VCaP (cell line): ENCODE results near the gene ANO10.
A peak's percentile ranks its signal among the peaks of the same experiment; 100 is the strongest.

Experiments used
- H3K27ac ChIP-seq: fragments of 450-650 bp; 2 replicates; pipeline ENCODE4 v1.5.1; 2017
- TF ChIP-seq, protein P1 (sequence below): fragments of 450-650 bp; conservative IDR thresholded peaks from 2 replicates; pipeline ENCODE4 v1.5.1; 2017; ENCODE audit warnings: mild to moderate bottlenecking, moderate library complexity

Gene ANO10

DNA sequence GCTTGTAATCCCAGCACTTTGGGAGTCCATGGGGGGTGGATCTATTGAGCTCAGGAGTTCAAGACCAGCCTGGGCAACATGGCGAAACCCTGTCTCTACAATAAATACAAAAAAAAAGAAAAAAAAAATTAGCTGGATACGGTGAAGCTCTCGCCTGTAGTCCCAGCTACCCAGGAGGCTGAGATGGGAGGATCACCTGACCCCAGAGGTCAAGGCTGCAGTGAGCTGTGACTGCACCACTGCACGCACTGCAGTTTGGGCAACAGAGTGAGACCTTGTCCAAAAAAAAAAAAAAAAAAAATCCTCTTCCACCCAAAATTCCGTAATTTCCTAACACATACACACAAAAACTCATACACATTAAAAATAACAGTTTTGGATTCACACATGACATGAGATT lies 2.2 kb downstream of the ANO10 start:
- TF ChIP-seq, protein P1, sequence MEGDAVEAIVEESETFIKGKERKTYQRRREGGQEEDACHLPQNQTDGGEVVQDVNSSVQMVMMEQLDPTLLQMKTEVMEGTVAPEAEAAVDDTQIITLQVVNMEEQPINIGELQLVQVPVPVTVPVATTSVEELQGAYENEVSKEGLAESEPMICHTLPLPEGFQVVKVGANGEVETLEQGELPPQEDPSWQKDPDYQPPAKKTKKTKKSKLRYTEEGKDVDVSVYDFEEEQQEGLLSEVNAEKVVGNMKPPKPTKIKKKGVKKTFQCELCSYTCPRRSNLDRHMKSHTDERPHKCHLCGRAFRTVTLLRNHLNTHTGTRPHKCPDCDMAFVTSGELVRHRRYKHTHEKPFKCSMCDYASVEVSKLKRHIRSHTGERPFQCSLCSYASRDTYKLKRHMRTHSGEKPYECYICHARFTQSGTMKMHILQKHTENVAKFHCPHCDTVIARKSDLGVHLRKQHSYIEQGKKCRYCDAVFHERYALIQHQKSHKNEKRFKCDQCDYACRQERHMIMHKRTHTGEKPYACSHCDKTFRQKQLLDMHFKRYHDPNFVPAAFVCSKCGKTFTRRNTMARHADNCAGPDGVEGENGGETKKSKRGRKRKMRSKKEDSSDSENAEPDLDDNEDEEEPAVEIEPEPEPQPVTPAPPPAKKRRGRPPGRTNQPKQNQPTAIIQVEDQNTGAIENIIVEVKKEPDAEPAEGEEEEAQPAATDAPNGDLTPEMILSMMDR, result no peak
- H3K27ac ChIP-seq, result no peak overlapping the region

DNA sequence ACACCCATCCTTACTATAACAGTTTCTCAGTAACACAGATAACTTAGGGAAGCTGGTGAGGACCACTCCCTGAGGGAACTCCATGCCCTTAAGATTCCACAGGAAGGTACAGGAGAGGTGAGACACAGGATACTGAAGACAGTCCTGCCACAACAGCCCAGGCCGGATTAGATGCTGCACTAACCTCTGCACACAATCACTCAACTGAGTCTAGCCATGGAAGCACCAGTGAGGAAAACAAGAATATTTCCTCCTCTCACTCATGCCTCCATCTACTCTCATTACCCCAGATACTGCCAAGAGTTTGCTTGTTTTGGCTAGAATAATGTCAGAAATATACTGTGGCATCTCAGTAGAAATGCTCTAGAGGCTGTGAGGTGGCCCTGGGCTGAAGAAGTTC lies 3.7 kb downstream of the ANO10 start:
- TF ChIP-seq, protein P1, result no peak
- H3K27ac ChIP-seq, result peak overlapping the region; percentile 23; the same call in 1 of the 2 replicates

DNA sequence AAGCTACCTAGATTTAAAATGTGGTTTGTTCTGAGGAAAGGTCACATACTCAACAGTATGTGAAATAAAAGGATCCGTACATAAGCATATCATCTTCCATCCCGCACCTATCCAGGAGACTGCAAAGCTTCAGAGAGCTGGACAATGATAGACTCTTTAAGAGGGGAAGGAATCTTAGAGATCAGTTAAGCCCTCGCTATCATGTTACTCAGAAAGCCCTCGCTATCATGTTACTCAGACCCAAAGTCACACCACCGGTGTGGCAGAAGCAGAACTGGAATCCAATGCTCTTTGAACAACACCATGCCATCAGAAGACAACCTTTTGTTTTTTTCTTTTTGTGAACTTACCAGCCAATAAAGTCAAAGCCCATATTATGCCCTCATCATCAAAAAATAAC lies 5.8 kb downstream of the ANO10 start:
- H3K27ac ChIP-seq, result no peak overlapping the region
- TF ChIP-seq, protein P1, result no peak

DNA sequence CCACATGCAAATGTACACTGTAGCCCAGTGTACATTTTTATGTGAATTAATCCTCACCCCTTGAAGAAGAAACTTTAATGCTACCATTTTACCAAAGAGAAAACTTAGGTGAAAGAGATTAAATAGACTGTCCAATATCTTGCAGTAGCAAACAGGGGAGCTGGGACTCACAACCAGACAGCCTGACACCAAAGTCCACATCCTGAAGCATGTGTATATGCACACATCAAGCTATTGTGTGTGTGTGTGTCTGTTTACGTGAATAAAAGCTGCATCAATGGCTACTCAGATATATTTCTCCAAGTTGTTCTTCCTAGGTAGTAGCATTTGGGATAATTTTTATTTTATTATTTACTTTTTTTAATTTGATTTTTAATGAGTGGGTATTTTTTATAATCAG lies 6.7 kb downstream of the ANO10 start:
- H3K27ac ChIP-seq, result no peak overlapping the region

DNA sequence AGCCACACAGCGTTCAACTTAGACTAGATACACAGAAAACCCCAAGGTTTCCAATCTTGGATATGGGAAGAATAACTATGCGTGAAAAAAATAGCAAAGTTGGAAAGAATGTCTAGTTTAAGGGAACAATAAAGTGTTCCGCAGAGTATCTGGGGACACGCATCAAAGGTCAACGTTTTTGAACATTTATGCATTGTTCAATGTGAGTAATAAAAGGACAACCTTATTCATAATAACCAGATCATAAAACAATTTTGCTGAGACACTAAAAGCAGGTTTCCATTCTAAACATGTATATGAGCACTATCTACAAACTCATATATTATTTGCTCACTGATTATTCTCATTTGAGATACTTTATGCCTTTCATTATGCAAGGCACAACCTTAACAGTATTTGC lies 7.8 kb downstream of the ANO10 start:
- no peak overlapping the region for H3K27ac ChIP-seq
- TF ChIP-seq, protein P1, result no peak

More for the DNA sequence above, 6.7 kb downstream of the ANO10 start:
- TF ChIP-seq, protein P1, result no peak

DNA sequence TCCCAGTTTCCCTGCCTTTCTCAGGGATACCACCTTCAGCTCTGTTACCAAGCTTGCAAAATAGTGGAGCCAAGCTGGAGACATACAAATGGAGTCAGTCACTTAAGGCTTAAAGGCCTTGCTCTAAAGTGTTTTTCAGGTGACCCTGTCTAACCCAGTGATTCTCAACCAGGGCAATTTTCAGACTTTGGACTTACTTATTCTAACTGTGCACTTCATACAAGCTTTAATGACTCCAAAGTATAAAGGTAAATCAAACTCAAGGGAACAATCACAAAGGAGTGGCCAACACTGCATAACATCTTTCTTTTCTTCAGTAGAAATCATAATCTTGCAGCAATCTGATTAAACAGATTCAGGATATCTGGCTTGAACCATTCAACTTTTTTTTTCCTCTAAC lies 9.4 kb downstream of the ANO10 start:
- no peak overlapping the region for H3K27ac ChIP-seq
- TF ChIP-seq, protein P1, result no peak

DNA sequence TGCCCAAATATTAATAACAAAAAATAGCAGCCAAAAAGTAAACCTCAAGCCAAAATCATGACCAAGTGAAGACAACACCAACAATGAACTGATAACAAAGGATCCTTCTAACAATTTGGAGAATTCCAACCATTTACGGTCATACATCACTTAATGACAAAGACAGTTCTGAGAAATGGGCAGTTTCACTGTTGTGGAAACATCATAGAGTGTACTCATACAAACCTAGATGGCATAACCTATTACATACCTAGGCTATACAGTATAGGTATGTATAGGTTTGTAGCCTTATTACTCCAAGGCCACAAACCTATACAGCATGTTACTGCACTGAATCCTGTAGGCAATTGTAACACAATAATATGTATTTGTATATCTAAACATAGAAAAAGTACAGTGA lies 12.4 kb downstream of the ANO10 start:
- H3K27ac ChIP-seq, result no peak overlapping the region
- TF ChIP-seq, protein P1, result no peak

DNA sequence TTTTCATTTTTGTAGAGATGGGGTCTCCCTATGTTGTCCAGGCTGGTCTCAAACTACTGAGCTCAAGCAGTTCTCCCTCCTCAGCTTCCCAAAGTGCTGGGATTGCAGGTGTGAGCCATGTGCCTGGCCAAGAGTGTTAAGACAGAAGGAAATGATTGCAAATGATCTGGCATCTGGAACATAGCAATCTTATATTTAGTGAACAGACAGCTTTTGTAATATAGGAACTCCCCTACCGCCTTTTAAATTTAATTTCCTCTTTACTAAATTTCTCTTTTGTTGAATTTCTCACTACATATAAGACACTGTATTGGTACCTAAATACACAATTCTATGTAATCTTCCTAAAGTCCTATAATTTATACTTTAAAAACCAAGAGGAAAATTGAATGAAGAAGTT lies 13.1 kb downstream of the ANO10 start:
- no peak overlapping the region for H3K27ac ChIP-seq
- TF ChIP-seq, protein P1, result no peak
